Natural killer cell (primary cell): ENCODE measurements around the gene CHD6. TPM values are rescaled to one million over a fixed set of nuclear protein-coding genes. Genes with fewer than 3 reads are reported as not detected.

Source experiments
- ATAC-seq, 3 donors: fragments of 150-1000 bp in 2 of 3; fragments of 200-7000 bp in 1 of 3; cut with Tn5 transposase; 1 replicate in 1 of 3; 2 replicates in 2 of 3; pipeline ENCODE4 v1.10.0; 2021; ENCODE audit warnings: mild to moderate bottlenecking in 2 of 3, moderate library complexity in 2 of 3
- DNase-seq, 2 donors: peaks; one replicate each; pipeline versions ENCODE4 v3.0.0 to v3.0.0-alpha.2; 2013 to 2021; ENCODE audit warnings: mixed read lengths in 1 of 2
- H3K27ac ChIP-seq: one replicate; pipeline ENCODE4 v1.5.1; 2013; ENCODE audit warnings: mild to moderate bottlenecking, low read length
- H3K27me3 ChIP-seq: one replicate; pipeline ENCODE4 v1.6.1; 2013; ENCODE audit warnings: low read length; ENCODE audit not compliant: control insufficient read depth, insufficient read depth
- H3K36me3 ChIP-seq: one replicate; pipeline ENCODE4 v1.6.1; 2013; ENCODE audit warnings: low read length; ENCODE audit not compliant: control insufficient read depth, insufficient read depth
- H3K4me1 ChIP-seq: one replicate; pipeline ENCODE4 v1.6.1; 2013; ENCODE audit warnings: low read length; ENCODE audit not compliant: control insufficient read depth, insufficient read depth
- H3K4me3 ChIP-seq: one replicate; pipeline ENCODE4 v1.5.1; 2013; ENCODE audit warnings: low read length
- H3K9me3 ChIP-seq: one replicate; pipeline ENCODE4 v1.6.1; 2013; ENCODE audit warnings: low read length; ENCODE audit not compliant: control insufficient read depth, insufficient read depth
- H3K27ac Mint-ChIP-seq, 2 donors: one replicate each; pipeline ENCODE4 v1.8.0; 2022; ENCODE audit warnings: mild to moderate bottlenecking in 2 of 2, mixed read lengths in 2 of 2, moderate library complexity in 1 of 2
- H3K27me3 Mint-ChIP-seq, 2 donors: one replicate each; pipeline ENCODE4 v1.8.0; 2022; ENCODE audit warnings: low read depth in 2 of 2, mixed read lengths in 2 of 2
- H3K36me3 Mint-ChIP-seq: one replicate; pipeline ENCODE4 v1.8.0; 2022; ENCODE audit warnings: mixed read lengths
- H3K4me1 Mint-ChIP-seq, 2 donors: one replicate each; pipeline ENCODE4 v1.8.0; 2022; ENCODE audit warnings: mixed read lengths in 2 of 2
- H3K4me3 Mint-ChIP-seq: one replicate; pipeline ENCODE4 v1.8.0; 2022; ENCODE audit warnings: mild to moderate bottlenecking, moderate library complexity, mixed read lengths
- H3K9me3 Mint-ChIP-seq, 2 donors: one replicate each; pipeline ENCODE4 v1.8.0; 2022; ENCODE audit warnings: mixed read lengths in 2 of 2
- CTCF ChIP-seq: fragments of 200-600 bp; IDR thresholded peaks from one replicate; pipeline ENCODE4 v1.8.0; 2022; ENCODE audit warnings: antibody characterized with exemption
- WGBS: methylation state at CpG from one replicate; pipeline ENCODE4 v1.1.7; 2013; ENCODE audit warnings: missing lambda C conversion rate; ENCODE audit not compliant: insufficient coverage; 5-methylcytosine and 5-hydroxymethylcytosine counted together
- intact Hi-C: fragments of 100-400 bp; cut with micrococcal nuclease; formaldehyde crosslinking; loops from one replicate; pipeline ENCODE4 v1.14.2; 2022
- total RNA-seq, 4 donors: library from RNA; stranded (reverse); fragments of 120-200 nt in 1 of 4; gene quantifications; one replicate each; pipeline versions ENCODE4 v1.2.3 to v1.2.4, GENCODE V29; 2013 to 2022

CHD6 gene
- total RNA-seq, 3 donors from 2014 or later (not counting 1 experiment from before 2014, with no cell fraction given): 82.8 to 96.6 (median 90.4) TPM

DNA sequence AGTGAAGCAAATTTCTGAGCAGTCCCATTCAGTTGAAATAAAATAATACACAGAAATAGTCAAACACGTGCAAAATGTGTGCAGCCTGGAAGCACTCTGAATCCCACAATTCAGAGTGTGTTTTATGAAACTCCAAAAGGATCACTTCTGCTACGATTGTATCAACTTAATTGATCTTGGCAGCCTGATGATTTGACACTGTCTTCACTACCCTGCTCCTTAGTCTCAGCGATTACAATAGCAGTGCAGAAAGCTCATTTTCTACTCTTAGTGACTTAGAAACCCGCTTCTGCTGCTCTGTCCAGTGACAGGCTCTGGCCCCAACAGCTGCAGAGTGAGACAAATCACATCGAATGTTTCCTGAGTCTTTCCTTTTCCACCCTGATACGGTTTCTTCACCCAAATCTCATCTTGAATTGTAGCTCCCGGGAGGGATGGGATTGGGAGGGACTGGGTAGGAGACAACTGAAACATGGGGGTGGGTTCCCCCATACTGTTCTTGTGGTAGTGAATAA is 235.3 kb downstream of the CHD6 start:
- Mint-ChIP-seq H3K36me3 (no peaks in the 10 kb centered on the region), H3K4me3 (no peak overlapping the region), H3K27me3 (peaks cover 24 to 37% of the 10 kb centered on the region in 2 donors), H3K9me3 (no peaks in the 10 kb centered on the region), H3K4me1 (no peaks in the 10 kb centered on the region), H3K27ac (no peak overlapping the region)
- no peaks in the 10 kb centered on the region for H3K36me3 ChIP-seq
- H3K4me1 ChIP-seq: no peaks in the 10 kb centered on the region
- H3K9me3 ChIP-seq: no peaks in the 10 kb centered on the region
- H3K4me3 ChIP-seq: no peak overlapping the region
- no peak for TF ChIP-seq CTCF
- DNase-seq: no peak
- intact Hi-C loops: no loop called here
- ATAC-seq: no peak
- H3K27ac ChIP-seq: no peak overlapping the region
- 88% methylated on average over 6 of the region's 7 CpGs for WGBS
- H3K27me3 ChIP-seq: no peaks in the 10 kb centered on the region

- H3K36me3 ChIP-seq: no peaks in the 10 kb centered on the region
- intact Hi-C loops: no loop called here
- WGBS: 53% methylated on average over 12 of the region's 12 CpGs
- no peaks in the 10 kb centered on the region for H3K9me3 Mint-ChIP-seq
- no peak overlapping the region for H3K4me3 ChIP-seq
- H3K27ac Mint-ChIP-seq: no peak overlapping the region
- no peaks in the 10 kb centered on the region for H3K4me1 ChIP-seq
- H3K4me3 Mint-ChIP-seq: no peak overlapping the region
- H3K27me3 ChIP-seq: no peaks in the 10 kb centered on the region
- no peak overlapping the region for H3K27ac ChIP-seq
- TF ChIP-seq CTCF: no peak
- H3K9me3 ChIP-seq: no peaks in the 10 kb centered on the region
- DNase-seq (no peak), ATAC-seq (no peak)
- no peaks in the 10 kb centered on the region for H3K36me3 Mint-ChIP-seq
- no peaks in the 10 kb centered on the region for H3K4me1 Mint-ChIP-seq
- H3K27me3 Mint-ChIP-seq: peaks cover 34 to 49% of the 10 kb centered on the region in 2 donors
These were observed 237.5 kb downstream of the CHD6 start for GRCh38 chr20:41380551-41381193.

- WGBS: 0% methylated on average over 2 of the region's 2 CpGs
- intact Hi-C loops: no loop called here
- H3K27ac Mint-ChIP-seq: no peak overlapping the region
- no peaks in the 10 kb centered on the region for H3K4me1 Mint-ChIP-seq
- no peaks in the 10 kb centered on the region for H3K36me3 Mint-ChIP-seq
- Histone ChIP-seq H3K36me3 (no peaks in the 10 kb centered on the region), H3K27ac (no peak overlapping the region), H3K9me3 (no peaks in the 10 kb centered on the region), H3K4me3 (no peak overlapping the region), H3K4me1 (no peaks in the 10 kb centered on the region), H3K27me3 (no peaks in the 10 kb centered on the region)
- peaks cover 31 to 49% of the 10 kb centered on the region in 2 donors for H3K27me3 Mint-ChIP-seq
- ATAC-seq: no peak
- TF ChIP-seq CTCF: no peak
- DNase-seq: no peak
- H3K4me3 Mint-ChIP-seq: no peak overlapping the region
- no peaks in the 10 kb centered on the region for H3K9me3 Mint-ChIP-seq
These were observed 238.6 kb downstream of the CHD6 start for GRCh38 chr20:41379551-41379950.

GRCh38 chr20:41377275-41377674 is 240.9 kb downstream of the CHD6 start:
- no peaks in the 10 kb centered on the region for H3K9me3 ChIP-seq
- no peak for TF ChIP-seq CTCF
- Mint-ChIP-seq H3K9me3 (no peaks in the 10 kb centered on the region), H3K4me3 (no peak overlapping the region), H3K27ac (no peak overlapping the region), H3K4me1 (no peaks in the 10 kb centered on the region), H3K36me3 (no peaks in the 10 kb centered on the region), H3K27me3 (peaks cover 39 to 54% of the 10 kb centered on the region in 2 donors)
- no peaks in the 10 kb centered on the region for H3K4me1 ChIP-seq
- ATAC-seq: no peak
- H3K4me3 ChIP-seq: no peak overlapping the region
- H3K36me3 ChIP-seq: no peaks in the 10 kb centered on the region
- WGBS: 32% methylated on average over 6 of the region's 6 CpGs
- intact Hi-C loops: no loop called here
- no peak for DNase-seq
- no peaks in the 10 kb centered on the region for H3K27me3 ChIP-seq
- no peak overlapping the region for H3K27ac ChIP-seq
